Measurements from ENCODE around the gene ALPI.

The ALPI gene

DNA sequence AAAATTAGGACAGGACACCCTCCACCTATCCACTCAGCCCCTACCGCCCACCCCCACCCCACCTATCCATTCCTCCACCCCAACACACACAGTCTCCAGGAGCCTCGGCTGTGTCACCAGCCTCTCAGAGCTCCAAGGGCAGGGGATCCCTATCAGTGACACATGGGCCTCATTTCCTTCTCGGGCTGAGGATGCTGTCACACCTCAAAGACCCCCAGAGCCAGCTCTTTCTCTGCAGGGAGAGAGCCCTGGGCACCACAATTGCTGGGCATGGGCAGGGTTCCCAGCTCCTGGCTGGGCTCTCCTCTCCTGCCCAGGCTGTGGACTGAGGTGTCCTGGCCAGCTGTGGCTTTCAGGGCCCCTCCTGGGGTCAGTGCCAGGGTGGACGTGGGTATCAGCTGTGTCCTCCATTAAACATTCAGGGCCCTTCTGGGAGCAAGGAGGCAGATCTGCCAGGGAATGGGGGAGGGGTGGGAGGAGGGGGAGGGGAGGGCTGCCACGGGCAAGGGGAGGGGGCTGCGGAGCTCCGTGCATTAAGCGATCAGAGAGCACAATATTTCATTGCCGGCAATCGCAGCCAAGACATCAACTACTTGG is 45.9 kb downstream of the ALPI start:
- DNase-seq (ENCODE audit: low read depth): no peak

- no peak for DNase-seq (ENCODE audit: low read depth)
These were observed 46.6 kb downstream of the ALPI start for GRCh38 chr2:232502511-232502910.

DNA sequence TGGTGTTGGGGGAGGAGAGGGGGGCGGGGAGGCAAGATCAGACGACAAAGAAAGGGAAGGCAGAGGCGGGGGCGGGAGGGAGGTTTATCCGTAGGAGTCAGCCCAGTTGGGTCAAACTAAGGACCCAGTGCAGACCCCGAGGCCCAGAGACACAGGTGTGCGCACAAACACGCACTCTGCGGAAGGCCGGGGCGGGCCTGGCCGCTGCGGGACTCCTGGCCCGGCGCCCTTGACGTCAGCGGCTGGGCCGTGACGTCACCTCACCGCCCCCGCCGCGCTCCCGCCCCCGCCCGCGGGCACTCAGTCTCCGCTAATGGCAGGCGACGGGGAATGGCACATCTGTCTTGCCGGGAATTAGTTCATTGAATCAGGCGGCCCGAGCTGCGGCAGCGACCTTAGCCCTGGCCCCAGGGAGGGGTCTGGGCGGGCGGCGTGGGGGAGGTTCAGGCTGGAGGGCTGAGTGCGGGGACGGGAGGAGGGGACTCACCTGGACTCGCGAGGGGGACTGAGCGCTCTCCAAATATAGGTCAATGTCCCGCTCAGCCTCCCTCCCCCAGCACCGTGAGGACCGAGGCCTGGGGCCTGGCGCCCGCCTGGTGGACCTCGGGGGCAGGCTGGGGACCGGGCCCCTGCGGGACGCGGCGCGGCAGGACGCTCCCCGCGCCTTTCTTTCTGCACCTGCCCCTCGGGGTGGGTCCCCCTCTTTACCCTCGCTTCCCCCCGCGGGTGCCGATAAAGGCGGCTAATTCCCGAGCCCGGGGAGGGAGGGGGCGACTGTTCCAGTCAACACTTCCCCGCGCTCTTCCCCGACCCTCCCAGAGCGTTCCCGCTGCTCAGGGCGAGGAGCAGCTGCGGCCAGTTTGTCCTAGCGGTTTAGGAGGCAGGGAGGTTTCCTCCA is 47.2 kb downstream of the ALPI start:
- no peak for DNase-seq (ENCODE audit: low read depth)

DNA sequence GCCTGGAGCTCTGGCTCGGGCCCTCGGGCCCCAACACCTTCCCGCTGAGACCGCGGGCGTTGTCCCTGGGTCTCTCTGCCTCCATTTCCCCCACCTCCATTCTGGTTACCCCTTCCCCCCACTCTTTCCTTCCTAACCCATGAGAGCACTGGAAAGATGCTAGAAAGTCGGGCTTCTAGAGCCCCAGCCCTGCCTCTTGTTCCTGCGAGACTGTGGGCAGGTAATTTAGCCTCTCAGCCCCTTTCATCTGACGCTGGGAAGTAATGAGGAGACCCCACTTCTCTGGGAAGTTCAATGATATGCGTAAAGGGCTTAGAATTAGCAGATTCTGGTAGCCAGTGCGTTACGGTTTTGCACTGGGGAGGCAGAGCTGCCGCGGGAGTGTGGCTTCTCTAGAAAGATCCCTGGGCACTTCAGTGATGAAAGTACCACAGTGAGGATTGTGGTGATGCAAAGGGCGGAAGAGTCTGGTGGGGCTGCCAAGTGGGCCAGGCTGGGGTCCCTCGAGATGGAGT is 47.9 kb downstream of the ALPI start:
- no peak for DNase-seq (ENCODE audit: low read depth)

DNA sequence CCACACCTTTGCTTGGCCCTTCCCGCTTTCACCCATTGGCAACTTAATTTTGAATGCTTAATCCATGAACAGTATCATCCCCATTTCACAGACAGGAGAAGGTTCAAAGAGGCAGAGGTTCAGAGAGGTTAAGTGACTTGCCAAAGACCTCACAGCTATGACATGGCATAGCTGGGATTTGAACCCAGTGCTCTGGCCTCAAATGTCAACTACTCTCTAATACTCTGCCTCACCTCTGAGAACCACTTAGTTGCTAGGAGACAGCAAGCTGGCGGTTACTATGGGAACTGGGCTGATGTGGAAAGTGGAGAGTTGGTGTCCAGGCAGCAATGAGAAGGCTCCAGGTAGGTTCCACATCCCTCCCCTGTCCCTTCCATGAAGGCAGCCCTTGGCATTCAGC is 48.5 kb downstream of the ALPI start:
- no peak for DNase-seq (ENCODE audit: low read depth)

DNA sequence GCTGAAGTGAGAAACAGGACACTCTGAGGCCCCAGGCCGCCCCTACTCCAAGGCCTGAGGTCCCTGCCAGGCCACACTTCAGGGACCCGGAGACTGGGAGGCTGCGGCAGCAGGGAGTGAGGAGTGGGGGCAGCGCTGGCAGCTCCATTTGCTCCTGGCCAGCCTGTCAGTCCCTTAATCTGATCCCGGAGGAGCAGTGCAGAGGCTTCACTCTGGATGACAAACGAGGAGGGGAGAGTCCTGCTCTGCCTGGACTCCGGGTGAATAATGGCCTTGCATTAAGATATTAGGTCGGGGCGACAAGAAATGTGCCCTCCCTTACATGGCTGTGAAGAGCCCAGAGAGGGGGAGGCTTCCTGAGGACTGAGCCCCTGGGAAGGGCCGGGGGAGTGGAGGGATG is 49.9 kb downstream of the ALPI start:
- DNase-seq (ENCODE audit: low read depth): no peak

DNA sequence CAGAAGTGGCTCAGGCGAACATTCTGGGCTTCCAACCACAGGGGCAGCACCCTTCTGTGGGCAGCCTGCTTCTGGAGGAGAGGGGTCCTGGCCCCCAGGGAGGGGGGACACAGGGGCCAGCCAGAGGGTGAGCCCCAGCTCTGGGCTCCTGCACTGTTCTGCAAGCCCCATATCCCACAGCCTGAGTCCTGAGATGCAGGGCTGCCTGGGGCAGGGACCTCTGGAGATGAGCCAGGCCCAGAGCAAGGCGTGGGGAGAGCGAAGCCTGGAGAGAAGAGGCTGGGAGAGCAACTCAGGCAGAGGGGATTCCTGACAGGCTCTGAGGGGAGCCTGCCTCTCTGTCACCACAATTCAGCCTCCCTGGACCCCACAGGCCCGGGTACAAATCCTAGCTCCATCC is 50.8 kb downstream of the ALPI start:
- no peak for DNase-seq (ENCODE audit: low read depth)

DNA sequence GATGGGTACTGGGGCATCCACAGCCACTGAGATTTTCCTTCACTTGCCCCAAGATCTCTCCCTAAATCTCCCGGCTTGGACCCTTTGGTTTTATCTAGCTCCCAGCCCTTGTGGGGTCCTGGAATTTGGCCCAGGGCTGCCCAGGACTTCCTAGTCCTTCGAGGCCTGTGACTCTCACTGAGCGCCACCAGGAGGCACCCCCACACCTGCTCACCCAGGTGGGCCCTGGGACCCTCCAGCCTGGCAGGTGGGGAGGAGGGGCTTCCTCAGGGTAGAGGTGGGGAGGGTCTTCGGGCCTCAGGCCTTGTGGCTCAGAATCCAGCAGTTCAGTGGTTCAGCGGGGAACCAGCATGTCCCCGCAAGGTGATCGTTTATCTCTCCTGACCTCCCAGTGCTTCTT is 52.3 kb downstream of the ALPI start:
- no peak for DNase-seq (ENCODE audit: low read depth)

Measured in HS-27A (cell line).